ENCODE results near the gene SIRT6. TPM values are rescaled to one million over a fixed set of nuclear protein-coding genes. Genes with fewer than 3 reads are reported as not detected.
A peak's percentile ranks its signal among the peaks of the same experiment; 100 is the strongest.

Gene SIRT6
- total and polyA plus RNA-seq, 9 of the 15 experiments (the other 6 are each of a cell fraction or from before 2014, with no cell fraction given), result 1.4 to 41.1 (median 10.2) TPM

DNA sequence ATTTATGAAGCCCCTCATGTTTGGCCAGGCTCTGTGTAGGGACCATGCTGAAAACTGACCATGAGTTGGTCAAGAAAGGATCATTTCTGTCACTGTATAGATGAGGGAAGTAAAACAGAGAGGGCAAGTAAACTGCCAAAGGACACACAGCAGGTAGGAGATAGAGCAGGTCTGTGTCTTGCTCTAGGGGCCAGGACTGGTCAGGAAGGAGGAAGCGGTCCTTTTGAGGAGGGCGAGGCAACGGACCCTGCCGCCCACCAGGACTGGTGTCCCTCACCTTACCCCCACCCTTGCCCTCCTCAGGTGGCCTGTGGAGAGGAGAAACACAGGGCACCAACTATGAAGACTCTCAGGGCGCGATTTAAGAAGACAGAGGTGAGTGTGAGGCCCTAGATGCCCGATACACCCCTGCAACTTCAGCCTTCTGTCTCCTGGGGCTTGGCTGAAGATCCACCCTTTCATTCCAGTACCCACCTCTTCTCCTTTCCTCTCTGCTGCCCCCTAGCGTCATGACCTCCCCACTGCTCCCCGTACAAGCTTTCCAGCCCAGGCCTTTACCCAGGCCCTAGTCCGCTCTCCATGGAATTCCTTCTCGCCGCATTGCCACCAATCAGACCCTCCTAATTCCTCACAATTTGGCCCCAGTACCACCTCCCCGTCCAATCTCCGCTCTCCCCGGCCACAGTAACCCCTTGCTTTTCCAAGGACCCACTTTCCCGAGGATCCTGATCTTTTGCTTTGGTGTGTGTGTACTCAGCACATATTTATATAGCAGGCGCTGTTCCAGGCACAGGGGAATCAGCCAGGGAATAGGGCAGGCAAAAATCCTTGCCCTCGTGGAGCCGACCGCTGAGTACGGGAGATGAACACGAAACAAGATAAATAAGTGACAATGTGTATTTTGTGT, 4.0 kb upstream of the SIRT6 start (continued):
- TF ChIP-seq KDM5B (IDR thresholded peaks at IDR 0.05; ENCODE audit: insufficient replicate concordance, low read depth, low read length) (no peak), ARNT (IDR thresholded peaks at IDR 0.05) (no peak), NUFIP1 (IDR thresholded peaks at IDR 0.05; ENCODE audit: partially characterized antibody) (no peak), PHF8 (IDR thresholded peaks at IDR 0.05; ENCODE audit: borderline replicate concordance, low read length) (no peak), TAL1 (IDR thresholded peaks at IDR 0.05) (no peak), TOE1 (IDR thresholded peaks at IDR 0.05; ENCODE audit: borderline replicate concordance) (peak; percentile 26; the same call in 1 of the 2 replicates), TOE1 (CRISPR knock-in tag; IDR thresholded peaks at IDR 0.05; ENCODE audit: borderline replicate concordance, low read depth) (no peak), SP1 (CRISPR knock-in tag; IDR thresholded peaks at IDR 0.05) (no peak), TCF7L2 (IDR thresholded peaks at IDR 0.05; ENCODE audit: low read depth, low read length) (no peak), ZNF12 (CRISPR knock-in tag; IDR thresholded peaks at IDR 0.05) (no peak), RBM14 (IDR thresholded peaks at IDR 0.05; ENCODE audit: borderline replicate concordance, insufficient read depth, low read depth, low read length) (no peak), MTA1 (IDR thresholded peaks at IDR 0.05; ENCODE audit: borderline replicate concordance) (peak; percentile 34; the same call in 1 of the 2 replicates), ZNF76 (CRISPR knock-in tag; IDR thresholded peaks at IDR 0.05; ENCODE audit: borderline replicate concordance) (no peak), ZNF408 (CRISPR knock-in tag; IDR thresholded peaks at IDR 0.05; ENCODE audit: low read depth) (no peak), HNRNPUL1 (IDR thresholded peaks at IDR 0.05; ENCODE audit: low read length) (no peak), NR4A1 (CRISPR knock-in tag; IDR thresholded peaks at IDR 0.05) (no peak), NR4A1 (tag; IDR thresholded peaks at IDR 0.05) (no peak), KAT8 (IDR thresholded peaks at IDR 0.05; ENCODE audit: low read depth) (no peak), ATF1 (CRISPR knock-in tag; IDR thresholded peaks at IDR 0.05) (no peak), ATF1 (tag; IDR thresholded peaks at IDR 0.05) (no peak), SAFB (IDR thresholded peaks at IDR 0.05; ENCODE audit: borderline replicate concordance, low read depth, low read length) (no peak), KLF13 (tag; IDR thresholded peaks at IDR 0.05; ENCODE audit: borderline replicate concordance, low read depth) (no peak)
- TF ChIP-seq, protein P1, sequence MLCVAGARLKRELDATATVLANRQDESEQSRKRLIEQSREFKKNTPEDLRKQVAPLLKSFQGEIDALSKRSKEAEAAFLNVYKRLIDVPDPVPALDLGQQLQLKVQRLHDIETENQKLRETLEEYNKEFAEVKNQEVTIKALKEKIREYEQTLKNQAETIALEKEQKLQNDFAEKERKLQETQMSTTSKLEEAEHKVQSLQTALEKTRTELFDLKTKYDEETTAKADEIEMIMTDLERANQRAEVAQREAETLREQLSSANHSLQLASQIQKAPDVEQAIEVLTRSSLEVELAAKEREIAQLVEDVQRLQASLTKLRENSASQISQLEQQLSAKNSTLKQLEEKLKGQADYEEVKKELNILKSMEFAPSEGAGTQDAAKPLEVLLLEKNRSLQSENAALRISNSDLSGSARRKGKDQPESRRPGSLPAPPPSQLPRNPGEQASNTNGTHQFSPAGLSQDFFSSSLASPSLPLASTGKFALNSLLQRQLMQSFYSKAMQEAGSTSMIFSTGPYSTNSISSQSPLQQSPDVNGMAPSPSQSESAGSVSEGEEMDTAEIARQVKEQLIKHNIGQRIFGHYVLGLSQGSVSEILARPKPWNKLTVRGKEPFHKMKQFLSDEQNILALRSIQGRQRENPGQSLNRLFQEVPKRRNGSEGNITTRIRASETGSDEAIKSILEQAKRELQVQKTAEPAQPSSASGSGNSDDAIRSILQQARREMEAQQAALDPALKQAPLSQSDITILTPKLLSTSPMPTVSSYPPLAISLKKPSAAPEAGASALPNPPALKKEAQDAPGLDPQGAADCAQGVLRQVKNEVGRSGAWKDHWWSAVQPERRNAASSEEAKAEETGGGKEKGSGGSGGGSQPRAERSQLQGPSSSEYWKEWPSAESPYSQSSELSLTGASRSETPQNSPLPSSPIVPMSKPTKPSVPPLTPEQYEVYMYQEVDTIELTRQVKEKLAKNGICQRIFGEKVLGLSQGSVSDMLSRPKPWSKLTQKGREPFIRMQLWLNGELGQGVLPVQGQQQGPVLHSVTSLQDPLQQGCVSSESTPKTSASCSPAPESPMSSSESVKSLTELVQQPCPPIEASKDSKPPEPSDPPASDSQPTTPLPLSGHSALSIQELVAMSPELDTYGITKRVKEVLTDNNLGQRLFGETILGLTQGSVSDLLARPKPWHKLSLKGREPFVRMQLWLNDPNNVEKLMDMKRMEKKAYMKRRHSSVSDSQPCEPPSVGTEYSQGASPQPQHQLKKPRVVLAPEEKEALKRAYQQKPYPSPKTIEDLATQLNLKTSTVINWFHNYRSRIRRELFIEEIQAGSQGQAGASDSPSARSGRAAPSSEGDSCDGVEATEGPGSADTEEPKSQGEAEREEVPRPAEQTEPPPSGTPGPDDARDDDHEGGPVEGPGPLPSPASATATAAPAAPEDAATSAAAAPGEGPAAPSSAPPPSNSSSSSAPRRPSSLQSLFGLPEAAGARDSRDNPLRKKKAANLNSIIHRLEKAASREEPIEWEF (CRISPR knock-in tag; IDR thresholded peaks at IDR 0.05), result no peak
- TF ChIP-seq, protein P2, sequence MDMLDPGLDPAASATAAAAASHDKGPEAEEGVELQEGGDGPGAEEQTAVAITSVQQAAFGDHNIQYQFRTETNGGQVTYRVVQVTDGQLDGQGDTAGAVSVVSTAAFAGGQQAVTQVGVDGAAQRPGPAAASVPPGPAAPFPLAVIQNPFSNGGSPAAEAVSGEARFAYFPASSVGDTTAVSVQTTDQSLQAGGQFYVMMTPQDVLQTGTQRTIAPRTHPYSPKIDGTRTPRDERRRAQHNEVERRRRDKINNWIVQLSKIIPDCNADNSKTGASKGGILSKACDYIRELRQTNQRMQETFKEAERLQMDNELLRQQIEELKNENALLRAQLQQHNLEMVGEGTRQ (CRISPR knock-in tag; IDR thresholded peaks at IDR 0.05), result no peak

Data from K562 (cell line).